Fibroblast of pulmonary artery (primary cell): ENCODE data around the gene NANOS3.

Source experiments
- DNase-seq: peaks from one replicate; pipeline ENCODE4 v3.0.0-alpha.2; 2010; ENCODE audit warnings: low read depth
- H3K4me3 ChIP-seq: replicated peaks from 2 replicates; pipeline ENCODE4 v1.5.1; 2011; ENCODE audit warnings: low read depth, mild to moderate bottlenecking, control low read depth, low read length, moderate library complexity
- TF ChIP-seq, protein P1 (sequence below): IDR thresholded peaks from 2 replicates; pipeline ENCODE4 v1.5.1; 2011; ENCODE audit warnings: mild to moderate bottlenecking, control low read depth, low read length, inconsistent platforms; ENCODE audit errors: missing control alignments

NANOS3 gene

GRCh38 chr19:13881251-13881691, 4.3 kb downstream of the NANOS3 start:
- no peak overlapping the region for H3K4me3 ChIP-seq
- no peak for DNase-seq
- TF ChIP-seq, protein P1, sequence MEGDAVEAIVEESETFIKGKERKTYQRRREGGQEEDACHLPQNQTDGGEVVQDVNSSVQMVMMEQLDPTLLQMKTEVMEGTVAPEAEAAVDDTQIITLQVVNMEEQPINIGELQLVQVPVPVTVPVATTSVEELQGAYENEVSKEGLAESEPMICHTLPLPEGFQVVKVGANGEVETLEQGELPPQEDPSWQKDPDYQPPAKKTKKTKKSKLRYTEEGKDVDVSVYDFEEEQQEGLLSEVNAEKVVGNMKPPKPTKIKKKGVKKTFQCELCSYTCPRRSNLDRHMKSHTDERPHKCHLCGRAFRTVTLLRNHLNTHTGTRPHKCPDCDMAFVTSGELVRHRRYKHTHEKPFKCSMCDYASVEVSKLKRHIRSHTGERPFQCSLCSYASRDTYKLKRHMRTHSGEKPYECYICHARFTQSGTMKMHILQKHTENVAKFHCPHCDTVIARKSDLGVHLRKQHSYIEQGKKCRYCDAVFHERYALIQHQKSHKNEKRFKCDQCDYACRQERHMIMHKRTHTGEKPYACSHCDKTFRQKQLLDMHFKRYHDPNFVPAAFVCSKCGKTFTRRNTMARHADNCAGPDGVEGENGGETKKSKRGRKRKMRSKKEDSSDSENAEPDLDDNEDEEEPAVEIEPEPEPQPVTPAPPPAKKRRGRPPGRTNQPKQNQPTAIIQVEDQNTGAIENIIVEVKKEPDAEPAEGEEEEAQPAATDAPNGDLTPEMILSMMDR: no peak

GRCh38 chr19:13881692-13882418, 4.9 kb downstream of the NANOS3 start:
- no peak overlapping the region for H3K4me3 ChIP-seq
- no peak for DNase-seq
- TF ChIP-seq, protein P1: no peak

- DNase-seq: no peak
- TF ChIP-seq, protein P1: no peak
- no peak overlapping the region for H3K4me3 ChIP-seq
These were observed 5.5 kb downstream of the NANOS3 start for GRCh38 chr19:13882419-13882795.

- no peak overlapping the region for H3K4me3 ChIP-seq
- DNase-seq: no peak
- TF ChIP-seq, protein P1: no peak
These were observed 5.9 kb downstream of the NANOS3 start for GRCh38 chr19:13882836-13883235.

- DNase-seq: no peak
- H3K4me3 ChIP-seq: no peak overlapping the region
- TF ChIP-seq, protein P1: peak; percentile 25
These were observed 6.7 kb downstream of the NANOS3 start for GRCh38 chr19:13883516-13884064.

DNA sequence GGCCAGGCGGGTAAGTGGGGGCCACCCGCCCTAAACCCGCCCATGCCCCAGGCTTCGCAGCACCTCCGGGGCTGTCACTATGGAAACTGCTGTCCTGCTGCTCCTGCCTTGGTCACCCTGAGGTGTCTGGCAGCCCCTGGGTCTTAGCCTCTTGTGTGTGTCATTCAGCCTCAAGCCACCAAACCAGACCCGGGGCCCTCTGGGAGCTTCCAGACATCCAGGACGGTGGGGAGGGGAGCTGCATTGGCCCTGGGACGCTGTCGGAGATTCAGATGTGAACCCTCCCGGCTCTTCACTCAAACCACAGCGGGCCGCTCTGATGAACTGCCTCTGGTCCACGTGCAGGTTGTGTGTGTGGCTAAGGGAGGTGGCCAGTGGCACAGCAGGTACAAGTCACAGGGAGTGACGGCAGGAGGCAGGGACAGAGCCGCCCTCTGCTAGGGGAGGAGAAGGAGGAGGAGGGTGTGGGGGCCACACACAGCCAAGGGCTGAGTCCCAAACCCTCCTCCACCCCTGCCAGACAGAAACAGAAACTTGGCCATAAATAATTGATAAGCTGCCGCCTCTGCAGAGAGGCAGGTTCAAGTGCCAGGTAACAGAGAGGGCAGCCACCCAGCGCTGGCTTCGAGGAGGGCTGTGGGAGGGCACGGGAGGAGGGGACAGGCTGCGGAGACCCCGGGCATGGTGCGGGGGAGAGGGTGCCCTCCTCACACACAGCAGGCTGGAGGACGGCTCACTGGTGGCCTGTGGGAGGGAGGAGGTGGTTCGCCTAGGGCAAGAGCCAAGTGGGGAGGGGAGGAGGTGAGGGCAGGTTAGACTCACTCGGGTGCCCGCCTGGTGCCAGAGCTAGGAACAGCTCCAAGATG, 8.0 kb downstream of the NANOS3 start:
- no peak overlapping the region for H3K4me3 ChIP-seq
- TF ChIP-seq, protein P1: no peak
- DNase-seq: no peak
